ENCODE data around the gene GJB5. TPM values are rescaled to one million over a fixed set of nuclear protein-coding genes. Genes with fewer than 3 reads are reported as not detected.
A peak's percentile ranks its signal among the peaks of the same experiment; 100 is the strongest.

Gene GJB5
- total and polyA plus RNA-seq, 9 of the 15 experiments (the other 6 are each of a cell fraction or from before 2014, with no cell fraction given): 0.04 TPM; not detected in 8

DNA sequence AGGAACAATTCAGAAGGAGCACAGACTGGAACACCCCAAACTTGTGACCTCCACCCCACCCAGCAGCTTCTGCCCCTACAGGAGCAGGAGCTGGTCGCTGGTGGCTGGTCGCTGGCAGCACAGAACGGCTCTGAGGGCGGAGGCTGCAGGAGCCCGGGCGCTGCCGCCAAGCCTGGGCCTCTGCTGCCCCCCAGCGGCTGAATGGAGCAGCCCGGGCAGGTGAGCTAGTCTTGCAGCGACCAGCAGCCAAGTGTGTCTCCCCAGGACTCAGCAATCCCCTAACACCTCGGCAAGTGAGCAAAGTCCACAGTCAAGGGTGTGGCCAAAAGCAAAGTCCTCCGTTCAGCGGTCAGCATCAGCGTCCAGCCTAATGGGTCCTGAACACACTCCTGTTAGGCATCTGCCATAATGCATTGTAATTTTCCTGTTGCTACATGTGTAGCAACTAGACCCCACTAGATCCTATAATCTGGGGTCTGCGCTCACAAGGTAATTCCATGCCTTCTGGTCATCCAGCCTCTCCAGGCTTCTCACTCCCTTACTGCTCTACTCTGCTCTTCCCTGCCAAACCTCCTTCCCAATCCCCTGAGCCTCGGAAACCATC lies 12.1 kb upstream of the GJB5 start (continued):
- TF ChIP-seq, protein P1, sequence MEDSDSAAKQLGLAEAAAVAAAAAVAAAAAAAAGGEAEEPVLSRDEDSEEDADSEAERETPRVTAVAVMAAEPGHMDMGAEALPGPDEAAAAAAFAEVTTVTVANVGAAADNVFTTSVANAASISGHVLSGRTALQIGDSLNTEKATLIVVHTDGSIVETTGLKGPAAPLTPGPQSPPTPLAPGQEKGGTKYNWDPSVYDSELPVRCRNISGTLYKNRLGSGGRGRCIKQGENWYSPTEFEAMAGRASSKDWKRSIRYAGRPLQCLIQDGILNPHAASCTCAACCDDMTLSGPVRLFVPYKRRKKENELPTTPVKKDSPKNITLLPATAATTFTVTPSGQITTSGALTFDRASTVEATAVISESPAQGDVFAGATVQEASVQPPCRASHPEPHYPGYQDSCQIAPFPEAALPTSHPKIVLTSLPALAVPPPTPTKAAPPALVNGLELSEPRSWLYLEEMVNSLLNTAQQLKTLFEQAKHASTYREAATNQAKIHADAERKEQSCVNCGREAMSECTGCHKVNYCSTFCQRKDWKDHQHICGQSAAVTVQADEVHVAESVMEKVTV (CRISPR knock-in tag; IDR thresholded peaks at IDR 0.05): peak; percentile 77
- TF ChIP-seq KAT8 (IDR thresholded peaks at IDR 0.05; ENCODE audit: low read depth) (no peak), ZNF347 (CRISPR knock-in tag; IDR thresholded peaks at IDR 0.05; ENCODE audit: low read depth) (no peak), CBX3 (IDR thresholded peaks at IDR 0.05; ENCODE audit: borderline replicate concordance in 1 of 2, low read length in 2 of 2) (no peak), POLR2G (IDR thresholded peaks at IDR 0.05; ENCODE audit: low read depth, low read length) (no peak), ZBTB7A (IDR thresholded peaks at IDR 0.05; ENCODE audit: borderline replicate concordance, control insufficient read depth, low read depth, low read length) (no peak), SMC3 (conservative IDR thresholded peaks at IDR 0.05; ENCODE audit: insufficient read depth, low read depth, low read length) (peak; percentile 87), SMAD3 (CRISPR knock-in tag; conservative IDR thresholded peaks at IDR 0.05) (no peak), RAD21 (CRISPR knock-in tag; conservative IDR thresholded peaks at IDR 0.05 in 1 of 2, IDR thresholded peaks at IDR 0.05 in 1 of 2) (peak; percentile 82 to 94), SP1 (CRISPR knock-in tag; IDR thresholded peaks at IDR 0.05) (no peak), FOXM1 (IDR thresholded peaks at IDR 0.05; ENCODE audit: low read depth) (no peak), FOXM1 (CRISPR knock-in tag; IDR thresholded peaks at IDR 0.05; ENCODE audit: low read depth) (no peak), BDP1 (IDR thresholded peaks at IDR 0.05; ENCODE audit: insufficient read depth, insufficient read length) (no peak), NEUROD1 (IDR thresholded peaks at IDR 0.05; ENCODE audit: borderline replicate concordance, low read depth, low read length, partially characterized antibody) (no peak), KAT7 (CRISPR knock-in tag; IDR thresholded peaks at IDR 0.05; ENCODE audit: borderline replicate concordance) (no peak)
- TF ChIP-seq, protein P2, sequence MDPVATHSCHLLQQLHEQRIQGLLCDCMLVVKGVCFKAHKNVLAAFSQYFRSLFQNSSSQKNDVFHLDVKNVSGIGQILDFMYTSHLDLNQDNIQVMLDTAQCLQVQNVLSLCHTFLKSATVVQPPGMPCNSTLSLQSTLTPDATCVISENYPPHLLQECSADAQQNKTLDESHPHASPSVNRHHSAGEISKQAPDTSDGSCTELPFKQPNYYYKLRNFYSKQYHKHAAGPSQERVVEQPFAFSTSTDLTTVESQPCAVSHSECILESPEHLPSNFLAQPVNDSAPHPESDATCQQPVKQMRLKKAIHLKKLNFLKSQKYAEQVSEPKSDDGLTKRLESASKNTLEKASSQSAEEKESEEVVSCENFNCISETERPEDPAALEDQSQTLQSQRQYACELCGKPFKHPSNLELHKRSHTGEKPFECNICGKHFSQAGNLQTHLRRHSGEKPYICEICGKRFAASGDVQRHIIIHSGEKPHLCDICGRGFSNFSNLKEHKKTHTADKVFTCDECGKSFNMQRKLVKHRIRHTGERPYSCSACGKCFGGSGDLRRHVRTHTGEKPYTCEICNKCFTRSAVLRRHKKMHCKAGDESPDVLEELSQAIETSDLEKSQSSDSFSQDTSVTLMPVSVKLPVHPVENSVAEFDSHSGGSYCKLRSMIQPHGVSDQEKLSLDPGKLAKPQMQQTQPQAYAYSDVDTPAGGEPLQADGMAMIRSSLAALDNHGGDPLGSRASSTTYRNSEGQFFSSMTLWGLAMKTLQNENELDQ (CRISPR knock-in tag; IDR thresholded peaks at IDR 0.05; ENCODE audit: borderline replicate concordance): no peak
- TF ChIP-seq, protein P3, sequence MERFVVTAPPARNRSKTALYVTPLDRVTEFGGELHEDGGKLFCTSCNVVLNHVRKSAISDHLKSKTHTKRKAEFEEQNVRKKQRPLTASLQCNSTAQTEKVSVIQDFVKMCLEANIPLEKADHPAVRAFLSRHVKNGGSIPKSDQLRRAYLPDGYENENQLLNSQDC (CRISPR knock-in tag; IDR thresholded peaks at IDR 0.05): no peak
- TF ChIP-seq, protein P4, sequence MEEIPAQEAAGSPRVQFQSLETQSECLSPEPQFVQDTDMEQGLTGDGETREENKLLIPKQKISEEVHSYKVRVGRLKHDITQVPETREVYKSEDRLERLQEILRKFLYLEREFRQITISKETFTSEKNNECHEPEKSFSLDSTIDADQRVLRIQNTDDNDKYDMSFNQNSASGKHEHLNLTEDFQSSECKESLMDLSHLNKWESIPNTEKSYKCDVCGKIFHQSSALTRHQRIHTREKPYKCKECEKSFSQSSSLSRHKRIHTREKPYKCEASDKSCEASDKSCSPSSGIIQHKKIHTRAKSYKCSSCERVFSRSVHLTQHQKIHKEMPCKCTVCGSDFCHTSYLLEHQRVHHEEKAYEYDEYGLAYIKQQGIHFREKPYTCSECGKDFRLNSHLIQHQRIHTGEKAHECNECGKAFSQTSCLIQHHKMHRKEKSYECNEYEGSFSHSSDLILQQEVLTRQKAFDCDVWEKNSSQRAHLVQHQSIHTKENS (CRISPR knock-in tag; IDR thresholded peaks at IDR 0.05): no peak
- TF ChIP-seq, protein P5, sequence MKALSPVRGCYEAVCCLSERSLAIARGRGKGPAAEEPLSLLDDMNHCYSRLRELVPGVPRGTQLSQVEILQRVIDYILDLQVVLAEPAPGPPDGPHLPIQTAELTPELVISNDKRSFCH (CRISPR knock-in tag; IDR thresholded peaks at IDR 0.05): no peak
- TF ChIP-seq, protein P5 (tag; IDR thresholded peaks at IDR 0.05): no peak
- TF ChIP-seq, protein P6, sequence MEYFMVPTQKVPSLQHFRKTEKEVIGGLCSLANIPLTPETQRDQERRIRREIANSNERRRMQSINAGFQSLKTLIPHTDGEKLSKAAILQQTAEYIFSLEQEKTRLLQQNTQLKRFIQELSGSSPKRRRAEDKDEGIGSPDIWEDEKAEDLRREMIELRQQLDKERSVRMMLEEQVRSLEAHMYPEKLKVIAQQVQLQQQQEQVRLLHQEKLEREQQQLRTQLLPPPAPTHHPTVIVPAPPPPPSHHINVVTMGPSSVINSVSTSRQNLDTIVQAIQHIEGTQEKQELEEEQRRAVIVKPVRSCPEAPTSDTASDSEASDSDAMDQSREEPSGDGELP (CRISPR knock-in tag; IDR thresholded peaks at IDR 0.05; ENCODE audit: borderline replicate concordance): peak; percentile 51; the same call in 1 of the 2 replicates

All from K562 (cell line).